Activated naive CD8-positive, alpha-beta T cell treated with anti-CD3 and anti-CD28 coated beads for 36 hours (primary cell): ENCODE data around the gene ELF2. TPM values are rescaled to one million over a fixed set of nuclear protein-coding genes. Genes with fewer than 3 reads are reported as not detected.
"Not testable (repeated sequence)": the region's sequence is repeated elsewhere in the genome, so short reads cannot be mapped to it uniquely, and the experiment has no call there.

Experiments used
- DNase-seq: peaks from one replicate; pipeline ENCODE4 v3.0.0; 2021
- H3K27ac Mint-ChIP-seq: one replicate; pipeline ENCODE4 v1.8.0; 2022; ENCODE audit warnings: mild to moderate bottlenecking, moderate library complexity, mixed read lengths
- H3K27me3 Mint-ChIP-seq: one replicate; pipeline ENCODE4 v1.8.0; 2022; ENCODE audit warnings: mild to moderate bottlenecking, mixed read lengths
- H3K36me3 Mint-ChIP-seq: one replicate; pipeline ENCODE4 v1.8.0; 2021; ENCODE audit warnings: mild to moderate bottlenecking, mixed read lengths
- H3K4me1 Mint-ChIP-seq: one replicate; pipeline ENCODE4 v1.8.0; 2021; ENCODE audit warnings: mixed read lengths
- H3K4me3 Mint-ChIP-seq: one replicate; pipeline ENCODE4 v1.8.0; 2022; ENCODE audit warnings: mild to moderate bottlenecking, moderate library complexity, mixed read lengths
- H3K9me3 Mint-ChIP-seq: one replicate; pipeline ENCODE4 v1.8.0; 2022; ENCODE audit warnings: mixed read lengths
- total RNA-seq, 2 experiments: library from RNA; stranded (reverse); gene quantifications; one replicate each; pipeline ENCODE4 v1.2.3, GENCODE V29; 2021

The ELF2 gene
- total RNA-seq, 2 experiments from 2014 or later = 23.4 TPM

DNA sequence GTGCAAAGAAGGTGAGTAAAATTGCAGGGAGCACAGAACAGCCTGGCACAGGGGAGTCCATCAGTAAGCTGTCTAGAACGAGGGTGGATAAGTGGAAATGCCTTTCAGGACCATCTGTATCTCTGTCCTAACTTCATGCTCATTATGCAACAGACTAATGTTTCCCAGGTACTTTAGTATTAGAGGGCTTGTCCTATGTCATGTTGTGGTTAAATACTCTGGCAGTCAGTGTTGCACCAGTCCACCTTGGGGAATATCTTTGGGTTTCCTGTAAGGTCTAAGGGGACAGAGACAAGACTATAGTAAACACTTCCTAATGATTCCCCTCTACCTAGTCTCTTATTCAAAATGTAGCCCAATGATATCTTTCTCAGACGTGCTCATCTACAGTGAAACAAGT, 140.1 kb downstream of the ELF2 start:
- Mint-ChIP-seq H3K9me3 (no peaks in the 10 kb centered on the region), H3K27ac (no peak overlapping the region), H3K4me1 (peaks cover 20% of the 10 kb centered on the region), H3K27me3 (no peaks in the 10 kb centered on the region), H3K4me3 (no peak overlapping the region), H3K36me3 (peaks cover 17% of the 10 kb centered on the region)
- DNase-seq = no peak

- Mint-ChIP-seq H3K9me3 (no peaks in the 10 kb centered on the region), H3K27ac (no peak overlapping the region), H3K27me3 (no peaks in the 10 kb centered on the region), H3K4me1 (peaks cover 21% of the 10 kb centered on the region), H3K4me3 (no peak overlapping the region), H3K36me3 (peaks cover 17% of the 10 kb centered on the region)
- no peak for DNase-seq
Observed at GRCh38 chr4:139035650-139036049, 141.4 kb downstream of the ELF2 start.

- H3K27ac Mint-ChIP-seq = no peak overlapping the region
- peak; percentile 45 for DNase-seq
- H3K4me3 Mint-ChIP-seq = no peak overlapping the region
- H3K27me3 Mint-ChIP-seq = no peaks in the 10 kb centered on the region
- H3K36me3 Mint-ChIP-seq = peaks cover 5% of the 10 kb centered on the region
- no peaks in the 10 kb centered on the region for H3K9me3 Mint-ChIP-seq
- H3K4me1 Mint-ChIP-seq = peaks cover 16% of the 10 kb centered on the region
Observed at GRCh38 chr4:139030614-139031235, 146.3 kb downstream of the ELF2 start.

GRCh38 chr4:139029866-139030363, 147.1 kb downstream of the ELF2 start:
- not testable (repeated sequence) for H3K4me3 Mint-ChIP-seq, H3K9me3 Mint-ChIP-seq, H3K36me3 Mint-ChIP-seq, H3K27ac Mint-ChIP-seq, H3K27me3 Mint-ChIP-seq, DNase-seq
- H3K4me1 Mint-ChIP-seq = peaks cover 16% of the 10 kb centered on the region

- Mint-ChIP-seq H3K9me3 (no peaks in the 10 kb centered on the region), H3K4me3 (no peak overlapping the region), H3K4me1 (peaks cover 12% of the 10 kb centered on the region), H3K27me3 (no peaks in the 10 kb centered on the region), H3K36me3 (peaks cover 3% of the 10 kb centered on the region), H3K27ac (no peak overlapping the region)
- no peak for DNase-seq
Observed at GRCh38 chr4:139028191-139028661, 148.8 kb downstream of the ELF2 start.

DNA sequence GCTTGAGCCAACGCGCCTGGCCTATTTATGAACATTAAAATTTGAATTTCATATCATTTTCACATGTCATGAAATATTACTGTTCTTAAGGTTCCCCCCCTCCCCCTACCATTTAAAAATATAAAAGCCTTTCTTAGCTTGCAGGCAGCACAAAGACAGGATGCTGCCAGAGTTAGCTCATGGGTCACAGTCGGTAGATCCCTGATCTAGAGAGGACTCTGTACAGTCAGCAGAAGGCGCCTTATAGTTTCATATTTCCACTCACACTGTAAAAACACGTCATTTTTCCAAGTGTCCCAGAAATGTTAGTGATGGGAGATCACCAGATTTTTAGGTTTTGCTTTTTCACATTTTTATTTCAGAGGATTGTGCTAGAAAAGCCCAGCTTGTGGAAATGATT, 149.2 kb downstream of the ELF2 start:
- Mint-ChIP-seq H3K27ac (no peak overlapping the region), H3K4me1 (peaks cover 12% of the 10 kb centered on the region), H3K4me3 (no peak overlapping the region), H3K9me3 (no peaks in the 10 kb centered on the region), H3K36me3 (peaks cover 5% of the 10 kb centered on the region), H3K27me3 (no peaks in the 10 kb centered on the region)
- no peak for DNase-seq

- peaks cover 4% of the 10 kb centered on the region for H3K36me3 Mint-ChIP-seq
- H3K27ac Mint-ChIP-seq = no peak overlapping the region
- no peaks in the 10 kb centered on the region for H3K27me3 Mint-ChIP-seq
- no peak overlapping the region for H3K4me3 Mint-ChIP-seq
- H3K4me1 Mint-ChIP-seq = peaks cover 8% of the 10 kb centered on the region
- no peaks in the 10 kb centered on the region for H3K9me3 Mint-ChIP-seq
- DNase-seq = no peak
Observed at GRCh38 chr4:139025841-139026240, 151.2 kb downstream of the ELF2 start.

GRCh38 chr4:139024686-139025085, 152.3 kb downstream of the ELF2 start:
- peaks cover 10% of the 10 kb centered on the region for H3K36me3 Mint-ChIP-seq
- H3K4me3 Mint-ChIP-seq = no peak overlapping the region
- H3K27ac Mint-ChIP-seq = no peak overlapping the region
- DNase-seq = no peak
- no peaks in the 10 kb centered on the region for H3K9me3 Mint-ChIP-seq
- H3K27me3 Mint-ChIP-seq = no peaks in the 10 kb centered on the region
- peaks cover 11% of the 10 kb centered on the region for H3K4me1 Mint-ChIP-seq

DNA sequence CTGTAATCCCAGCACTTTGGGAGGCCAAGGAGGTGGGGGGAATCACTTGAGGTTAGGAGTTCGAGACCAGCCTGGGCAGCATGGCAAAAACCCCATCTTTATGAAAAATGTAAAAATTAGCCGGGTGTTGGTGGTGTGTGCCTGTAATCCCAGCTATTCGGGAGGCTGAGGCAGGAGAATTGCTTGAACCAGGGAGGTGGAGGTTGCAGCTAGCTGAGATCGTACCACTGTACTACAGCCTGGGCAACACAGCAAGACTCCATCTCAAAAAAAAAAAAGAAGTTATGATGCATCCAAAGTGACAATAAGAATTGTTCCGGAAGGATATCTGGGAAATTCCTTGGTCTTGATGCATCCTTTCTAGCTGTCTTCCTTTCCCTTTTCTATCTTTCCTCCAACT, 154.2 kb downstream of the ELF2 start:
- no peak overlapping the region for H3K4me3 Mint-ChIP-seq
- H3K27ac Mint-ChIP-seq = no peak overlapping the region
- H3K9me3 Mint-ChIP-seq = no peaks in the 10 kb centered on the region

DNA sequence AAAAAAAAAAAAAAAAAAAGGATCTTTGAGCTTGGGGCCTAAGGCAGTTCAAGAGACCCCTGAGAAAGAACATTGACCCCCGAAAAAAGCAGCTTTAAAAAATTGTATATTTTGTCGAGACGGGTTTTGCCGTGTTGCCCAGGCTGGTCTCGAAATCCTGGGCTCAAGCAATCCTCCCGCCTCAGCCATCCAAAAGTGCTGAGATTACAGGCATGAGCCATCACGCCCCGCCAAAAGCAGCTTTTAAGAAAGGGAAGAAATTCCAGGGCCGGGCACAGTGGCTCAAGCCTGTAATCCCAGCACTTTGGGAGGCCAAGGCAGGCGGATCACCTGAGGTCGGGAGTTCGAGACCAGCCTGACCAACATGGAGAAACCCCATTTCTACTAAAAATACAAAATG, 155.9 kb downstream of the ELF2 start:
- H3K27me3 Mint-ChIP-seq, DNase-seq, H3K9me3 Mint-ChIP-seq, H3K27ac Mint-ChIP-seq, H3K4me3 Mint-ChIP-seq: not testable (repeated sequence)
- Mint-ChIP-seq H3K4me1 (peaks cover 22% of the 10 kb centered on the region), H3K36me3 (peaks cover 27% of the 10 kb centered on the region)

More for the DNA sequence above, 154.2 kb downstream of the ELF2 start:
- Mint-ChIP-seq H3K4me1 (peaks cover 18% of the 10 kb centered on the region), H3K27me3 (no peaks in the 10 kb centered on the region), H3K36me3 (peaks cover 20% of the 10 kb centered on the region)
- DNase-seq = no peak

- DNase-seq = no peak
- H3K9me3 Mint-ChIP-seq = no peaks in the 10 kb centered on the region
- H3K27me3 Mint-ChIP-seq = no peaks in the 10 kb centered on the region
- peaks cover 27% of the 10 kb centered on the region for H3K36me3 Mint-ChIP-seq
- H3K27ac Mint-ChIP-seq = peak overlapping the region; percentile 17
- peaks cover 22% of the 10 kb centered on the region for H3K4me1 Mint-ChIP-seq
- no peak overlapping the region for H3K4me3 Mint-ChIP-seq
Observed at GRCh38 chr4:139020384-139020783, 156.6 kb downstream of the ELF2 start.

- no peaks in the 10 kb centered on the region for H3K9me3 Mint-ChIP-seq
- H3K4me3 Mint-ChIP-seq = peak overlapping the region; percentile 50
- DNase-seq = no peak
- no peaks in the 10 kb centered on the region for H3K27me3 Mint-ChIP-seq
- peaks cover 34% of the 10 kb centered on the region for H3K4me1 Mint-ChIP-seq
- H3K36me3 Mint-ChIP-seq = peaks cover 26% of the 10 kb centered on the region
- H3K27ac Mint-ChIP-seq = no peak overlapping the region
Observed at GRCh38 chr4:139018971-139019758, 157.9 kb downstream of the ELF2 start.

DNA sequence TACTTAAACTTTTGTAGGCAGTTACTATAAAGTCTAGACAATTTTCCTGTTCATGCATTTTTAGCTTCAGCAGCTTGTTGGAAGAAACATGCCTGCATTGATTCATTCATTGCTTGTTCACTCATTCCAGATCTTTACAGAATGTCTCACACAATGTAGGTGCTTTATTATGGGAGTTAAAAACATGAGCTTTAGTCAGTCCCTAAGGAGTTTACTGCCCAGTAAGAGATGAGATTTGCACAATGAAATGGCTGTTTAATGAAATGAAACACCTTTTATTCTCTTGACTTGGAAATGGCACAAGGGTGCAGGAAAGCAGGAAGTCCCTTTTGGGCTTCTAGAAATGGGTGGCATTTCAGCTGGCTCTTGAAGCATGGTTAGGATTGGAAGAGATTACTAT, 158.5 kb downstream of the ELF2 start:
- Mint-ChIP-seq H3K9me3 (no peaks in the 10 kb centered on the region), H3K27me3 (no peaks in the 10 kb centered on the region), H3K36me3 (peaks cover 26% of the 10 kb centered on the region), H3K4me1 (peaks cover 38% of the 10 kb centered on the region), H3K27ac (no peak overlapping the region), H3K4me3 (peak overlapping the region; percentile 50)
- DNase-seq = no peak

DNA sequence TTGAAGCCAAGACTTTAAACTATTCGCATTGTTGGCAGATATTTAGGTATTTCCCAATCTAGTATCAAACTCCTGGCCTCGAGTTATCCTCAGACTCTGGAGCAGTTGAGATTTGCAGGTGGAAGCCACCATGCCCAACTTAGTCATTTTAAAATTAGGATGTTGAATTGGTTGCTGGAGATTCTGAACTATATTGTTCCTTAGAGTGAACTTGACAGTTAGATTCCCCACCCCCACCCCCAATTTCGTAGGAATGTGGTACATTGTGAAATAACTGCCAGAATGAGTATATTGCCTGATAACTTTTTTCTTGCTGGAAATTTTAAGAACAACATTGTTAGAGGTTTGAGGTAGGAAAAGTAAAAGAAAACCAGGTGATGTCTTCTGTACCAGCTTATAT, 159.2 kb downstream of the ELF2 start:
- Mint-ChIP-seq H3K4me1 (peaks cover 38% of the 10 kb centered on the region), H3K9me3 (no peaks in the 10 kb centered on the region), H3K4me3 (peak overlapping the region; percentile 50), H3K27ac (no peak overlapping the region), H3K36me3 (peaks cover 23% of the 10 kb centered on the region), H3K27me3 (no peaks in the 10 kb centered on the region)
- DNase-seq = no peak

DNA sequence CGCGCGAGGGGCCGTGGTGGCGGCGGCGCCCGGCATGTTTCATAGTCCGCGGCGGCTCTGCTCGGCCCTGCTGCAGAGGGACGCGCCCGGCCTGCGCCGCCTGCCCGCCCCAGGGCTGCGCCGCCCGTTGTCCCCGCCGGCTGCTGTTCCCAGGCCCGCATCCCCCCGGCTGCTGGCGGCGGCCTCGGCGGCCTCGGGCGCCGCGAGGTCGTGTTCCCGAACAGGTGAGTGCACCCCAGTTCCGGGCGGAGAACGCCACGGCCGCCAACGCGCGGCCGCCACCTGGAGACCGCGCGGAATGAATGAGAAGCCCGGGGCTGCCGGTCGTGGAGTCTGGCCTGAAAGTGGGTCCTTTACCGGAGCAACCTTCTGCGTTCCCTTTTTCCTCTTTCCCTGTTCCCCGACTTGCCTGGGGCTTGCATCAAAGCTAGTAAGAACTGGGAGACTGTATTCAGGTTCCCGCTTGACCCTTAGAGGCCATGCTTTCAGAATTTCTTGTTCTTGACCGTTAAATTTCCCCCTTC, 161.0 kb downstream of the ELF2 start:
- Mint-ChIP-seq H3K27me3 (no peaks in the 10 kb centered on the region), H3K36me3 (peaks cover 23% of the 10 kb centered on the region), H3K9me3 (no peaks in the 10 kb centered on the region), H3K27ac (peak overlapping the region; percentile 88), H3K4me1 (peaks cover 36% of the 10 kb centered on the region), H3K4me3 (peak overlapping the region; percentile 90)
- DNase-seq = no peak
